ENCODE results near the gene DLG2. TPM values are rescaled to one million over a fixed set of nuclear protein-coding genes. Genes with fewer than 3 reads are reported as not detected.
A peak's percentile ranks its signal among the peaks of the same experiment; 100 is the strongest.

The DLG2 gene
- total and polyA plus RNA-seq, 2 of the 8 experiments (the other 6 are each of a cell fraction or from before 2014, with no cell fraction given): 1.7 to 14.3 TPM

- TF ChIP-seq CHD7 (IDR thresholded peaks at IDR 0.05; ENCODE audit: insufficient replicate concordance, low read length): no peak
- peak; percentile 72 for TF ChIP-seq BACH1 (IDR thresholded peaks at IDR 0.05; ENCODE audit: low read length)
Observed at GRCh38 chr11:85170184-85170583, 457.0 kb downstream of the DLG2 start (continued).
